ENCODE data around the gene GRIK1.

GRIK1 gene

GRCh38 chr21:29834617-29835016, 105.2 kb downstream of the GRIK1 start:
- DNase-seq (ENCODE audit: low read depth) = no peak
- TF ChIP-seq, protein P1, sequence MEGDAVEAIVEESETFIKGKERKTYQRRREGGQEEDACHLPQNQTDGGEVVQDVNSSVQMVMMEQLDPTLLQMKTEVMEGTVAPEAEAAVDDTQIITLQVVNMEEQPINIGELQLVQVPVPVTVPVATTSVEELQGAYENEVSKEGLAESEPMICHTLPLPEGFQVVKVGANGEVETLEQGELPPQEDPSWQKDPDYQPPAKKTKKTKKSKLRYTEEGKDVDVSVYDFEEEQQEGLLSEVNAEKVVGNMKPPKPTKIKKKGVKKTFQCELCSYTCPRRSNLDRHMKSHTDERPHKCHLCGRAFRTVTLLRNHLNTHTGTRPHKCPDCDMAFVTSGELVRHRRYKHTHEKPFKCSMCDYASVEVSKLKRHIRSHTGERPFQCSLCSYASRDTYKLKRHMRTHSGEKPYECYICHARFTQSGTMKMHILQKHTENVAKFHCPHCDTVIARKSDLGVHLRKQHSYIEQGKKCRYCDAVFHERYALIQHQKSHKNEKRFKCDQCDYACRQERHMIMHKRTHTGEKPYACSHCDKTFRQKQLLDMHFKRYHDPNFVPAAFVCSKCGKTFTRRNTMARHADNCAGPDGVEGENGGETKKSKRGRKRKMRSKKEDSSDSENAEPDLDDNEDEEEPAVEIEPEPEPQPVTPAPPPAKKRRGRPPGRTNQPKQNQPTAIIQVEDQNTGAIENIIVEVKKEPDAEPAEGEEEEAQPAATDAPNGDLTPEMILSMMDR (IDR thresholded peaks at IDR 0.05; ENCODE audit: low read depth, low read length, missing control alignments) = no peak
- H3K4me3 ChIP-seq (ENCODE audit: low read depth, low read length) = no peak overlapping the region

- DNase-seq (ENCODE audit: low read depth) = no peak
- no peak overlapping the region for H3K4me3 ChIP-seq (ENCODE audit: low read depth, low read length)
- TF ChIP-seq, protein P1 (IDR thresholded peaks at IDR 0.05; ENCODE audit: low read depth, low read length, missing control alignments) = no peak
These were observed 107.6 kb downstream of the GRIK1 start for GRCh38 chr21:29832217-29832616.

GRCh38 chr21:29829564-29830275, 110.1 kb downstream of the GRIK1 start:
- no peak for DNase-seq (ENCODE audit: low read depth)
- TF ChIP-seq, protein P1 (IDR thresholded peaks at IDR 0.05; ENCODE audit: low read depth, low read length, missing control alignments) = no peak
- H3K4me3 ChIP-seq (ENCODE audit: low read depth, low read length) = no peak overlapping the region

- TF ChIP-seq, protein P1 (IDR thresholded peaks at IDR 0.05; ENCODE audit: low read depth, low read length, missing control alignments) = no peak
- no peak for DNase-seq (ENCODE audit: low read depth)
These were observed 112.1 kb downstream of the GRIK1 start for GRCh38 chr21:29827647-29828046.

DNA sequence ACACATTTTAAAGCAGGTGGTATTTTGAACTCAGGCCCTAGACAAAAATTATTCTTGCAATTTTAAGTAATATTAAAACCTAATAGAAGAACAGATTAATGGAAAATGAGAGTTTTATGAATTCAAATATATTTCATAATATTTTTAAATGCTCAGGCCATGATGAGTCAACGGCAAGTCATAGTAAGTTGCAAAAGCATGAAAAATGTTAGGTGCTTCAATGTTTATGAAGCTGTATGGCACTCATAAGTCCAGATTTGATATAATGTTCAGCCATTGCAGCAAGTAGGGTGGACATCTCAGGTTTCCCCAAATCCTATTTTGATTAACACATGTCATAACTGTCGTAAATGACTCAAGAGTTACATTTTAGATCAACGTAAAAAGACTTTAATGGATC, 112.6 kb downstream of the GRIK1 start:
- TF ChIP-seq, protein P1 (IDR thresholded peaks at IDR 0.05; ENCODE audit: low read depth, low read length, missing control alignments) = no peak
- no peak for DNase-seq (ENCODE audit: low read depth)
- no peak overlapping the region for H3K4me3 ChIP-seq (ENCODE audit: low read depth, low read length)

More at GRCh38 chr21:29827647-29828046, 112.1 kb downstream of the GRIK1 start:
- no peak overlapping the region for H3K4me3 ChIP-seq (ENCODE audit: low read depth, low read length)

- H3K4me3 ChIP-seq (ENCODE audit: low read depth, low read length) = no peak overlapping the region
- TF ChIP-seq, protein P1 (IDR thresholded peaks at IDR 0.05; ENCODE audit: low read depth, low read length, missing control alignments) = no peak
- no peak for DNase-seq (ENCODE audit: low read depth)
These were observed 113.4 kb downstream of the GRIK1 start for GRCh38 chr21:29826386-29826785.

DNA sequence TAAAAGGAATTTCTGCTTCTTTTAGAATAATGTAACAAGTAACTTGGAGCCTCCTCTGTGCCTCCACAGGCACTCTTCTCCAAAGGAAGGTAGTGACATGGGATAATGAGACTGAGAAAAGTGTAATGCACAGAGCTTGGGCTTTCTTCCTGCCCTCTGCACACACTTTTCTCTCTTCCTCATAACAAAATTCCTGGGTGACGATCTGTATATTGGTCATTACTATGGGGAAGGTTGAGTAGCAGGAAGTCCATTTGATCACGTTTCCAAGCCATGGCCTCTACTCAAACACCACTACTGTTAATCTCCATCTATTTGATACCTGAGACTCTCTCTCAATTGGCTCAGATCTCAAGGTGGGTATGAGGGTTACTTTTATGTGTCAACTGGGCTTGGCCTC, 113.9 kb downstream of the GRIK1 start:
- DNase-seq (ENCODE audit: low read depth) = no peak
- H3K4me3 ChIP-seq (ENCODE audit: low read depth, low read length) = no peak overlapping the region
- TF ChIP-seq, protein P1 (IDR thresholded peaks at IDR 0.05; ENCODE audit: low read depth, low read length, missing control alignments) = no peak
